PC-3 (cell line): ENCODE data around the gene EXO1. TPM values are rescaled to one million over a fixed set of nuclear protein-coding genes. Genes with fewer than 3 reads are reported as not detected.

ENCODE experiments used
- ATAC-seq: fragments of 200-7000 bp; cut with Tn5 transposase; 2 replicates; pipeline ENCODE4 v1.9.1; 2020; ENCODE audit warnings: mild to moderate bottlenecking, moderate library complexity
- BruUV-seq: library from RNA; stranded (reverse); fragments of 400-500 nt; replicated peaks from 2 replicates; lab custom pipeline; 2021; lab: Mats Ljungman, UMichigan
- CTCF ChIA-PET: fragments of 300-600 bp; sonication (Branson Sonifier 250); formaldehyde crosslinking; loops from one replicate; lab custom pipeline; 2022; ENCODE audit warnings: antibody characterized with exemption; lab: Charles Lee
- POLR2A ChIA-PET: fragments of 300-600 bp; sonication (Branson Sonifier 250); formaldehyde crosslinking; loops from one replicate; lab custom pipeline; 2022; ENCODE audit warnings: antibody characterized with exemption; ENCODE audit not compliant: unreplicated experiment; lab: Charles Lee
- DNase-seq: peaks from one replicate; pipeline ENCODE4 v3.0.0-alpha.2; 2015
- H2AFZ ChIP-seq: fragments of 300-600 bp; sonication (generic); 2 replicates; pipeline ENCODE4 v1.6.0; 2016; ENCODE audit warnings: antibody characterized with exemption, low read length
- H3F3A ChIP-seq: fragments of 300-600 bp; sonication (generic); one replicate; pipeline ENCODE4 v1.6.0; 2017; ENCODE audit warnings: antibody characterized with exemption, low read length, control low read depth, mild to moderate bottlenecking; ENCODE audit not compliant: unreplicated experiment
- H3K27ac ChIP-seq: fragments of 300-600 bp; sonication (generic); 2 replicates; pipeline ENCODE4 v1.5.1; 2016; ENCODE audit warnings: mild to moderate bottlenecking, low read length
- H3K27me3 ChIP-seq: fragments of 300-600 bp; sonication (generic); 2 replicates; pipeline ENCODE4 v1.6.1; 2016; ENCODE audit warnings: low read length, mixed read lengths
- H3K36me3 ChIP-seq: fragments of 300-600 bp; sonication (generic); 2 replicates; pipeline ENCODE4 v1.6.1; 2016; ENCODE audit warnings: low read depth, mixed run types, low read length, mixed read lengths
- H3K4me1 ChIP-seq: fragments of 300-600 bp; sonication (generic); 2 replicates; pipeline ENCODE4 v1.5.1; 2016; ENCODE audit warnings: low read length; ENCODE audit not compliant: insufficient read depth
- H3K4me2 ChIP-seq: fragments of 300-600 bp; sonication (generic); 2 replicates; pipeline ENCODE4 v1.6.0; 2016; ENCODE audit warnings: low read length
- H3K4me3 ChIP-seq: fragments of 300-600 bp; sonication (generic); 2 replicates; pipeline ENCODE4 v1.5.1; 2016; ENCODE audit warnings: mild to moderate bottlenecking, low read length, mixed read lengths
- H3K79me2 ChIP-seq: fragments of 300-600 bp; sonication (generic); 2 replicates; pipeline ENCODE4 v1.6.1; 2017; ENCODE audit warnings: low read length, mixed read lengths
- H3K9ac ChIP-seq: fragments of 300-600 bp; sonication (generic); 2 replicates; pipeline ENCODE4 v1.6.0; 2016; ENCODE audit warnings: mild to moderate bottlenecking, low read length
- H3K9me2 ChIP-seq: fragments of 300-600 bp; sonication (generic); replicated peaks from 2 replicates; pipeline ENCODE4 v1.6.1; 2016; ENCODE audit warnings: mixed run types, low read length, mixed read lengths
- H3K9me3 ChIP-seq: fragments of 300-600 bp; sonication (generic); 2 replicates; pipeline ENCODE4 v1.6.1; 2016; ENCODE audit warnings: low read length, mixed read lengths
- H4K20me1 ChIP-seq: fragments of 300-600 bp; sonication (generic); 2 replicates; pipeline ENCODE4 v1.6.1; 2016; ENCODE audit warnings: low read length, mixed read lengths
- CTCF ChIP-seq: fragments of 300-600 bp; sonication (generic); conservative IDR thresholded peaks from 2 replicates; pipeline ENCODE4 v1.5.1; 2017; ENCODE audit warnings: antibody characterized with exemption, low read depth, mild to moderate bottlenecking, low read length
- EZH2 ChIP-seq: fragments of 300-600 bp; sonication (generic); IDR thresholded peaks from one replicate; pipeline ENCODE4 v1.6.1; 2017; ENCODE audit warnings: antibody characterized with exemption, mild to moderate bottlenecking, low read length; ENCODE audit not compliant: unreplicated experiment
- EZH2phosphoT487 ChIP-seq: fragments of 300-600 bp; sonication (generic); IDR thresholded peaks from 2 replicates; pipeline ENCODE4 v1.6.1; 2018; ENCODE audit warnings: mild to moderate bottlenecking, antibody characterized with exemption, low read length, borderline replicate concordance
- intact Hi-C: fragments of 100-400 bp; cut with micrococcal nuclease; formaldehyde crosslinking; loops from 2 replicates; pipeline ENCODE4 v1.9.0; 2023
- total RNA-seq: library from RNA; depleted of rRNA; stranded (reverse); fragments of >200 nt; gene quantifications from 2 replicates; pipeline ENCODE4 v1.2.3, GENCODE V29; 2014

Gene EXO1
- total RNA-seq, 1 experiment from 2014 or later, result 41.3 TPM

DNA sequence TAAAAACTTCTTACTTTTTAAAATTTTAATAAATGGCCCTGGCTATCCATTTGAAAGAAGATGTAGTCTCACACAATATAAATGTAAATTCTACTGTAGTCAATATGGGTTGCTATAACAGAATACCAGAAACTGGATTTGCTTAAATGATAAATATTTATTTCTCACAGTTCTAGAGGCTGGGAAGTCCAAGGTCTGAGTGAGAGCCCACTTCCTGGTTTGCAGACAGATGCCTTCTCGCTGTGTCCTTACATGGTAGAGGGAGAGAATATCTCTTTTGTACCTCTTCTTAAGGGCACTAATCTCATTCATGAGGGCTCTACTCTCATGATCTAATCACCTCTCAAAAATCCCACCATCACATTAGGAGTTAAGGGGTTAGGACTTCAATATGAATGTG is 35.2 kb downstream of the EXO1 start:
- ChIA-PET POLR2A (no interaction called here), CTCF (no interaction called here)
- Histone ChIP-seq H3K4me2 (no peak overlapping the region), H3K9me2 (no peaks in the 10 kb centered on the region), H4K20me1 (no peaks in the 10 kb centered on the region), H3K36me3 (peaks cover 37% of the 10 kb centered on the region), H3K4me1 (no peaks in the 10 kb centered on the region), H2AFZ (no peak overlapping the region), H3K79me2 (no peaks in the 10 kb centered on the region), H3K9ac (no peak overlapping the region), H3K27me3 (no peaks in the 10 kb centered on the region), H3F3A (no peaks in the 10 kb centered on the region), H3K27ac (no peak overlapping the region), H3K9me3 (no peaks in the 10 kb centered on the region), H3K4me3 (no peak overlapping the region)
- ATAC-seq (no peak), DNase-seq (no peak)
- TF ChIP-seq EZH2phosphoT487, result no peak
- no peak for TF ChIP-seq EZH2
- TF ChIP-seq CTCF, result no peak
- intact Hi-C loops, result no loop called here
- BruUV-seq, result no TSS peak

GRCh38 chr1:241888232-241888631 is 40.2 kb downstream of the EXO1 start:
- peaks cover 44% of the 10 kb centered on the region for H3K36me3 ChIP-seq
- H3K9ac ChIP-seq, result no peak overlapping the region
- H3K79me2 ChIP-seq, result no peaks in the 10 kb centered on the region
- ChIA-PET POLR2A (no interaction called here), CTCF (no interaction called here)
- no peak overlapping the region for H3K27ac ChIP-seq
- H3F3A ChIP-seq, result no peaks in the 10 kb centered on the region
- intact Hi-C loops, result loop anchor here (2.0 kb wide), 1 partner anchor 277 kb away; no protein-coding TSS in a partner anchor
- no peak overlapping the region for H3K4me2 ChIP-seq
- ATAC-seq (peak; percentile 82), DNase-seq (peak; percentile 35)
- no peaks in the 10 kb centered on the region for H3K4me1 ChIP-seq
- no peak overlapping the region for H3K4me3 ChIP-seq
- H3K9me2 ChIP-seq, result no peaks in the 10 kb centered on the region
- no peaks in the 10 kb centered on the region for H3K9me3 ChIP-seq
- no peaks in the 10 kb centered on the region for H4K20me1 ChIP-seq
- no peaks in the 10 kb centered on the region for H3K27me3 ChIP-seq
- no peak for TF ChIP-seq CTCF
- TF ChIP-seq EZH2phosphoT487, result no peak
- TF ChIP-seq EZH2, result no peak
- BruUV-seq, result no TSS peak
- H2AFZ ChIP-seq, result no peak overlapping the region

DNA sequence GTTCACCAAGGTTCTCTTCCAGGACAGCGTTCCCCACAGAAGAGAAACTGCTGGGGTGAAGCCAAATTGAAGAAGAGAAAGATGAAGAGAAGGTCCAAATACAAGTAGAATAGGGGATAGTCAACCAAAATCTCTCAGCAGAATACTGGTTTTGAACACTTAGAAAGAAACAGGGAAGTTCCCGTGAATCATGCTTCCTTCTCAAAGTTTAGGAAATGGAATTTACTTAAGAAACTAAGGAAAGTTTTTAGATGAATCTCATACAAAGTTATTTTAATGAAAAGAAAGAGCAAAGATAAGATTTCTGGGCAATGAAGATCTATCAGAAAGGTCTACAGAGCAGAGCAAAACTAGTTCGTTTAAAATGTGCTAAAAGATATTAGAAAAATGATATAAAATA is 43.3 kb downstream of the EXO1 start:
- peaks cover 26% of the 10 kb centered on the region for H3K36me3 ChIP-seq
- no peak overlapping the region for H2AFZ ChIP-seq
- intact Hi-C loops, result no loop called here
- H3K27me3 ChIP-seq, result no peaks in the 10 kb centered on the region
- H3K4me1 ChIP-seq, result peaks cover 14% of the 10 kb centered on the region
- no peak overlapping the region for H3K4me2 ChIP-seq
- ChIA-PET POLR2A (no interaction called here), CTCF (no interaction called here)
- H3K27ac ChIP-seq, result no peak overlapping the region
- no peaks in the 10 kb centered on the region for H4K20me1 ChIP-seq
- no TSS peak for BruUV-seq
- H3K9ac ChIP-seq, result no peak overlapping the region
- H3K9me3 ChIP-seq, result no peaks in the 10 kb centered on the region
- H3K79me2 ChIP-seq, result no peaks in the 10 kb centered on the region
- no peaks in the 10 kb centered on the region for H3K9me2 ChIP-seq
- DNase-seq (no peak), ATAC-seq (no peak)
- no peak for TF ChIP-seq EZH2phosphoT487
- TF ChIP-seq CTCF, result no peak
- no peak for TF ChIP-seq EZH2
- no peak overlapping the region for H3K4me3 ChIP-seq
- peaks cover 6% of the 10 kb centered on the region for H3F3A ChIP-seq
